ENCODE data around the gene AIM2.
"Not testable (repeated sequence)": the region's sequence is repeated elsewhere in the genome, so short reads cannot be mapped to it uniquely, and the experiment has no call there.

AIM2 gene, protein sequence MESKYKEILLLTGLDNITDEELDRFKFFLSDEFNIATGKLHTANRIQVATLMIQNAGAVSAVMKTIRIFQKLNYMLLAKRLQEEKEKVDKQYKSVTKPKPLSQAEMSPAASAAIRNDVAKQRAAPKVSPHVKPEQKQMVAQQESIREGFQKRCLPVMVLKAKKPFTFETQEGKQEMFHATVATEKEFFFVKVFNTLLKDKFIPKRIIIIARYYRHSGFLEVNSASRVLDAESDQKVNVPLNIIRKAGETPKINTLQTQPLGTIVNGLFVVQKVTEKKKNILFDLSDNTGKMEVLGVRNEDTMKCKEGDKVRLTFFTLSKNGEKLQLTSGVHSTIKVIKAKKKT

DNA sequence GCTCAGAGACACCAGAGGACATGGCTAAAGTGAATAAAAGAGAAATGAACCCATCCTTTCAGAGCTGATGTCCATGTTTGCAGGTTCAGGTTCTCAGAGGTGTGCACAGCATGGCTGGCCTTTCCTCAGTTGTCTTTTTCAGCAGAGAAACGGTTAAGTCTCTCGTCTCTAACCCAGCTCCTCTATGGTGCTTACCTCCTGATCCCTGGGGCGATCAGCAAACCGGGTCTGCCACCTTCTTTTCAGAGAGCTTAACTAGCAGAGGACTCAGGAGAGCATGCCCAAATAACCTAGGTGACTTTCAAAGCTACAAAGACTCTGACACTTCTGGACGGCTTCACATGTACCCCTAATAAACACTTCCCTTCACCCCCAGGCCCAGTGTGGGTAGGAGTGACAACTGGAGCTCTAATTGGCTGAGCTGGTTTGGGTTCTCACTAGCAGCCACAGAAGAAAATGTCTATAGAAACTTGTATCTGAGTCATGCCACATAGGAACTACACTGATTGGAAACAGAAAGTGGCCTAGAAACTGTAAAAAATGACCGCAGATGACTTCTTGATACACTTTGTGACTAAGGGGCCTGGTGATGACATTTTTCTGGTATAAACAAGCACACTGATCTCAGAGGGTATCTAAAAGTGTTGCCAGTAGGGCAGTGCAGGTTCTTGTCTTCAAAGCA is at the start of gene AIM2:
Gene AIM2, minus strand, starts transcription at position 329 of the 682 bp plus-strand sequence. CDS start 3,267 bp downstream, outside the sequence.
- no peak for DNase-seq

DNA sequence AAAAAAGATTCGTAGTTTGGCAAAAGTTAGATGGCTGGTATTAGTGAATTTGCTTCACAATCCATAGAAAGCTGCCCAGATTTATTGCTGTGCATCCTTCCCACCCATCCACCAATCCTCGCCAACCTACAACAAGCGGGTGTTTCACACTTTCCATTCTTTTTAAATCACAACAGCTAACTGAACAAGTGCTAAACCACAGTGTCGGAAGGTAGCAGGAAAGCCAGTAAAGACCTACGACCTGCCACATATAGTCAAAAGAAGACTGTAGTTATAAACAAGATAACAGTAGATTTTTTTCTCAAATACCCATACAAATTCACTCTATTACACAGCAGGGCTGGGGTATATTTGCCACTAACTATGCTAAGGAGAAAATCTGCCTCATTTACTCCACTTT is 47.0 kb upstream of the AIM2 start:
- no peak for DNase-seq

DNA sequence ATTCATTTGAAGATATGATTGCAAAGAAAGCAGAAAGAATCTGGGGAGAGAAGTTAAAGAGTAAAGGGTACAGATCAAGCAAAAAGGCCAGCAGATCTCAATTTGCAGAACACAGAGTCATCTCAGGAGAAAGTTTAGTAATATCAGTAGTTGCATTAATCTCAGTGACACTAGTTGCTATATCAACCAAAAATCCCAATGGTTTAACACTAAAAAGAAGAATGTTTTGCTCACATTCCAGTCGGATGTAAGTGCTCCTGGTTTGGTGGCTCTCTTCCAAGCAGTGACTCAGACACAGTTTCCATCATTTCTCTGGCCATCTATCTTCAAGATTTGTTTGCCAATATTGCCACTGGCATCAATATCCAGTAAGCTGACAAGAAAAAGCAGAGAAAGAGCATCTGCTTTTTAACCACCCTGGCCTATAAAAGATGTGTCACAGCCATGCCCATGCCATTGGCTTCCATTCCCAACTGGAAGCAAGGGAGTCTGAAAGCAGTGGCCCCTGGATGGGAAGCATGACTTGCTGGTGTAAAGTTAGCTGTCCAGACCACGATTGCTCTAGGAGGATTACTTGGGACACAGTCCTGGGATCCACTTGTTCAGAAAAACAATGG is 45.5 kb upstream of the AIM2 start:
- DNase-seq: no peak

DNA sequence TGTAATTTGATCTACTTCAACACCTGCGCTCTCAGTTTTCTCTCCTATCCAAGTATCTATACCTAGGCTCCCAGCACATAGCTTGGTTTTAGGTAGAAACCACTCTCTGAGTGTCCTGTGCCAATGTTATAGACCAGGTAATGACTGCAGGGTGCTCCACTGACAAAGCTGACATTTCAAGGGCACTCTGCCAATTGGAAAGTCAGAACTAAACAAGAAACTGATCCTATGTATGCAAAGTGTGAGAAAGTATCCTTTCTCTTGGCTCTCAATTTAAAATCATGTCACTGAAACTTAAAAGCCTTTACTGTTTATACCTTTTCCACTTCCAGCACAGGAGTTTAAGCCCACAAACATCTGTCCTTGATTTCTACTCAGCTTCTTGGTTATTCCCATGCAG is 45.0 kb upstream of the AIM2 start:
- no peak for DNase-seq

DNA sequence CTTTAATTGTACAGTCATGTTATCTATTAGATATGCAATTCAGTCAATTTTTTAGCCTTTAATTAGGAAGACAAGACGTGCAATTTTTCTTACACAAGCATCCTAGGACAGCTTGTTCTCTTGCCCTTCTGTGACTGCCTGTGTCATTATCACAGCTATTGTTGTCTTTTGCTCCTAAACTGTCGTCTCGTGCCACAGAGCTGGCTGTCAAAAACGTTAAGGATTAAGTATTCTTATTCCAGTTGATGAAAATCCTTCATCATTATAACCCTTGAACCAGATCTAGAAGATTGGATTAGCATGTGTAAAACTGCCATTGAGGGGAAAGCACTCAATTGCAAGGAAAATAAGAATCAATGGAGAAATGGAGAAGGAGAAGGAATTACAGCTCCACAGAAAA is 43.8 kb upstream of the AIM2 start:
- no peak for DNase-seq

DNA sequence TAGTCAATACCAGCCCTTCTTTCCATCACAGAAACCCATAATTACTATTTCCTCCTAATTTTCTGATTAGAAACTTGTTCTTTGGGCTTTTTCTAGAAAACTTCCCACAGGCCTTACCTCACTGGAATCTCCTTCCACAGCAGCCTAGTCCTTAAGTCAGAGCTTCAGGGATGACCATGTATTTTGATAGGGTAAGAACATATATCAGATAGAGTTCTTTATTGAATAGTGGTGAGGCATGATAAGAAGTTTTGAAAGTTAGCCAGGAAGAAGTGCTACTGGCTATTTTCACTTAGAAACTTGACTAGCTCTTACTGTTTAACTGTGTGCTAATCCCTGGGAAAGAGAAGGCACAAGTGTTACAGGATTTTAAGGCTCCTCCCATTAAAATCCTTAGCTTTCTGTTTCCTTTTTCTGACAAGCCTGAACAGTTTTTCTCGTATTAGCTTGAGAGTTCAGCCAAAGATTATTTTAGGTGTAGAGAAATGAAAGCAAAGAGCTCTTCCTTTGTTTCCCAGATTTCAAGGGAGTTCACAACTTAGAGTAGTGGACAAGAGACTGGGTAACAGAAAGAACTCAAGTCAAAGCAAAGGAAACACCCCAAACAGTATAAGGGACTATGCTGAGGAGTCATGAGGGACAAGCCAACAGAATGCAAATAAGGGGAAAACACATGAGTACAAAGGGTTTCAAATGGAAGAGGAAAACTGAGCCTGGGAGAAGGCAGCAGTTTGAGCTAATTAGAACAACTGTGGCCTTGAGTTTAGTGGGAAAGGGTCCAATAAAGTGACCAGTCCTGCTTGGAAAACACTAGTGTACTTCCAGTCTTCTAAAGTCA is 37.2 kb upstream of the AIM2 start:
- no peak for DNase-seq

DNA sequence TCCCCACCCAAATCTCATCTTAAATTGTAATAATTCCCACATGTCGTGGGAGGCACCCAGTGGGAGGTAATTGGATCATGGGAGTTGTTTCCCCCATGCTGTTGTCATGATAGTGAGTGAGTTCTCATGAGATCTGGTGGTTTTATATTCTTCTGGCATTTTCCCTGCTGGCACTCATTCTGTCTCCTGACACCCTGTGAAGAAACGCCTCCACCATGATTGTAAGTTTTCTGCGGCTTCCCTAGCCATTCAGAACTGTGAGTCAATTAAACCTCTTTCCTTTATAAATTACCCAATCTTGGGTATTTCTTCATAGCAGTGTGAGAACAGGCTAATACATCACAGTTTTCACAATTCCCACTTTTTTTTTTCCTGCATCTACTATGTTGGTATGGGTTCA is 26.5 kb upstream of the AIM2 start:
- DNase-seq: not testable (repeated sequence)

DNA sequence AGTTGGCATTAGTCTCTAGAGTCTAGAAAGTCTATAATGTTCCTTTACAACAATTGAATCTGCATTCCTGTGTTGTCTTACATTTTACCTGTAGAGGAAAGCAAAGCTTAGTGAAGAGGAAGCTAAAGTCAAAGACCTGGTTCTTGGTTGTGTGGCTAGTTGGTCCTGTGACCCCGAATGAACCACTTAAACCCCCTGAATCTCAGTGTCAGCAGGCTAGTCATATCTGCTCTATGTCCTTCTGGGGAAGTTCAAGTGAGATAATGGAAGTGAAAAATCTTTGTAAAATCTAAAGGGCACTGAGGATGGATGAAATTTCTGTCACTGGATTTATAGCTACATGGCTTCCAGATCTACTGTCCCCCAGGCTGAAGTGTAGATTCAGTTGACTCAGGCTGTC is 24.0 kb upstream of the AIM2 start:
- DNase-seq: no peak

DNA sequence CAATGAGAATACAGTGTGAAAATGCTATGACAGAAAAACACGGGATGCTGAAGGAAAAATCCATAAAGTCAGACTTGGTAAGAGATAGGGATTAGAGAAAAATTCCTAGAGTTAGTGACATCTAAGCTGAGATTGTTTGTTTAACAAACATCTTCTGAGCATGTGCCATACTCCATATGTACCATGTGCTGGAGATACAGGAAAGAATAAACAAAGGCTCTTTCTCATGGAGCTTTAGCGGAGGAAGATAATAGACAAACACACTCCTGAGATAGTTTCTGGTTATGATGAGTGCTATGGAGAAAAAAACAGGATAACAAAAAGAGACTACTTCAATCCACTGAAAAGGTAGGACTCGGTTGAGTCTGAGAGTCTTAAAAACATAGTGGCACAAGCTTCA is 22.0 kb upstream of the AIM2 start:
- no peak for DNase-seq

DNA sequence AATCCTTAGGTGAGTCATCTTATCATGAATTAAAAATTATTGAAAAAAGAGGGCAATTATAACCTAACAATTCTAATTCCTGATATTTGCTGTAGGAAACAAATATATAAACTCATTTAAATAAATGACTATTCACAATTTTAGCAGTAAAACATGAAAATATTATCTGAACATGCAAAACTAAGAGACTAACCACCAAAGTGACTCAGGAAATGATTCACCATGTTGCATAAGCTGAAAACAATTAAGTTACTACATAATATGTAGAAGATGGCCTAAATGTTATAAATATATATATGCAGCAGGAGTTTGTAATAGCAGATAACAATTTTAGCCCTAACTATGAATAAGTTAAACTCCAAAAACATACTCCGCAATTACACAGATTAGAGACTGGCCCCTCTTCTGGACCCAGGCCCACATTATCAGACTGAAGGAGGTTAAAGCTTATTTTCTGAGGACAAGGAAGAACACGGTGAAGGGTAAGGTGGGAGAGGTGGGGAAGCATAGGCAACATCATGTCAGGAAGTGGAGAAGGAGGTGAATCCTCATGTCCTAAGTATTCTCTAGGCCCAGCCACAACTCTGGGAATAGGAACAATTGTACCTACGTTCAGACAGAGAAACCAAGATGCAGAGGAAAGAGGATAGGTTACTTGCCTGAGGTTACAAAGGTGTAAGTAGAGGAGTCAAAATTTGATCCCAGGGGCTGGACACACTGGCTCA is 15.6 kb upstream of the AIM2 start:
- peak; percentile 21 for DNase-seq

DNA sequence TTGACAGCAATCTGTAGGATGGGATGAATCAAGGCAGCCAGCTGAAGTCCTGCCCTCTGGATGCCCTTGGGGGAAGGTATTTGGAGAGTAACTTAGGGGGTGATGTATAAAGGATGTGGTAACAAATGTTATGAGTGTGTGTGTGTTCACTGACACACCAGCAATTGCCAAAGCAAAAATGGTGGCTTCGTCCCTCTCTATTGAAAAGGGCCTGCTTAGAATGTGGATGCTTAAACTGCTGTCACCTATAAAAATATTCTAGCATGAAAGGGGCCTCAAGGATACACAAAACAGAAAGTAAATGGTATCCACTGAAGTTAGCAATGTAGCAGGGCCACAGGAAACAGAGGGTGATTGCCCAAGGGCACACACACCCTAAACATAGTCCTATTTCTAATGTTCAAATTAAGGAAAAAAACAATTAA is 15.1 kb upstream of the AIM2 start:
- DNase-seq: no peak

DNA sequence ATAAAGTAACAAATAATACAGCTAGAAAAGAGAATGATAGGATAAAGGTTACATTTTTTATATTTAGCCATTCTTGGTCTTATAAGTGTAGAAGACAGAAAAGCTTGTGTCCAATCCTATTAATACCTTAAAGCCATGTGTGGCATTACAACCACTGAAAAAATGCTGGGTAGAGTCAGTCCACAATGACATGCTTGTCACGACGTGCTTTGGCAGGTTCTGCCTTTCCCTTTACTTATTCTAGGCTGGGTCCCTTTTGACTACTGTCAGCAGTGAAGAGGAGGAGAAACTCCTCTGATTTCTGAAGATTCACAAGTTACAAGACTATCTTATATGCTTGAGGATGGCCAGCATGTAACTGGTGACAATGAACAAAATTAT is 14.6 kb upstream of the AIM2 start:
- DNase-seq: no peak

DNA sequence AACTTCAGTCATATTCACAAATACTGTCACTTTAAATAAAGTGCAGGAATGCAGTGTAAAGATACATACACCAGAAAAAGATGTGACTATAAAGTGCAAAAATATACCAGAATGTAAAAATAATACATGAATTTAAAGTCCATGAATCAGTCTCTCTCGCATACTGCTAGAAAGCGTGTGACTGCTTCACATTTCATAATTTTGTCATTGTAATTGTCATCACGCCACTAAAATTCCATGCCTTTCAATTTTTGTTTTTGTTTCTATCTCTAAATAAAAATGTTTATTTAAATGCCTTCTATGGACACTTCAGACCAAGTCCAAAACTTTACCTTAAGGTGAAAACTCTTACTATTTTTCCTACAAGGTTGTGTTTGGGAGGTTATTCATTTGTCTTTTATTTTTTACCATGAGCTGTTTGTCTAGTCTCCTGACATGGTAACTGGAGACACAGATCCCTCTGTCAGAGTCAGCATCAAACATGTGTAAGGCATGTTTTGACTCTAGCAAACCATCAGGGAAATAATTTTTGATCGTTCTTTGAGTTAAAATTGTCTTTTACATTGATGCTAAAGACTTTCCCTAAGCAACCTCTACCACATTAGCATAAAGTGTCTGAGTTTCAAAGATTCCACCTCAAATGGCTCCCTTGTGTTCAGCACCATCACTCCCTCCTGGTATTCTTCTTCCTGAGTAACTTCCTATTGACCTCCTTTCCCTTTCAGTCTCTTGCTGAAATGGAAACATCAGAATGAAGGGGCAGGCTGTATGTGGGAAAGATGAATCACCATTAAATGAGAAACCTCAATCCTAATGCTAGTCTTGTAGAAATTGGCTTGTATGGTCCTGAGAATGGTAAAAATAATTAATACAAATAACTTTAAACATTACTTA is 14.0 kb upstream of the AIM2 start:
- DNase-seq: no peak

DNA sequence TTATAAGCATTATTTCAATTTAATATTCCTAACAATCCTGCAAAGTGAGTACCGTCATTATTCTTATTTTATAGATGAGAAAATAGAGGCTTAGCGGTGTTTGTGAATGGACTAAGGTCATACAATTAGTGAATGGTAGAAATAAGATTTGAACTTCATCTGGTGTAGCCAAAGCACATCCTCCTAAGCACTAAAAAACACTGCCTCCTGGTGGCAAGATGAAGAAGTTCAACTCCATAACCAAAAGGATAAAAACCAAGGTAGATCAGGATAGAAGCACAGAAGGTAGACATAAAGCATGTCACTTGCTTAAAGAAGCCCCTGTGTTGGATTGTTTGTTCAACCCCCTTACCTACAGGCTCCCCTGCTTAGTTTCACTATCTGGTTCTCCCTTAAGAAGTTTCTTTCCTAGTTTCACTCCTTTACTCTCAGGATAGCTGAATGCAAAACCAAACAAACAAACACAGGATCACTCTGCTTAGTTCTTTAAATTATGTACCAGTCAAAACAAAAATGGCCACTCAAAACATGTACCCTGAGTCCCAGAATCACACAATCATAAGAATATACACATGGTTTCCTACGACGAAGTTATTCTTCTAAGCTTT is 12.7 kb upstream of the AIM2 start:
- DNase-seq: no peak

DNA sequence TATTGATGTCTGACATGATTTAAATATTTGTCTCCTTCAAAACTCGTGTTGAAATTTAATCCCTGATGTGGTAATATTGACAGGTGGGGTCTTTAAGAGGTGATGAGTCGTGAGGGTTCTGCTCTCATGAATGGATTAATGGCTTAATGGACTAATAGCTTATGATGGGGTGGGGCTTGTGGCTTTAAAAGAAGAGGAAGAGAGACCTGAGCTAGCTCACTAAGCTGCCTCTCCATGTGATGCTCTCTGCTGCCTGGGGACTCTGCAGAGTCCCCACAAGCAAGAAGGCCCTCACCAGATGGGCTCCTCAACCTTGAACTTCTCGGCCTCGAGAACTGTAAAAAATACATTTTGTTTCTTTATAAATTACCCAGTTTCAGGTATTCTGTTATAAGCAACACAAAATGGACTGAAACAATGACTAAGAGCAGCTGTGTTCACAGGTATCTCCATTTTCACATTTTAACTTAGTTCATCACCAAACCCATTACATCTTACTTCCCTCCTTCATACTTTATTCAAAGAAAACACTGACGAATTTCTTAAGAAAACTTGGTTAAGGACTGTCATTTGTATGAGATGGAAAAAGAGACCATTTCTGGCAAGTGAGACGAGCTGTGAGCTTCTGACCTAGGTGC is 12.1 kb upstream of the AIM2 start:
- DNase-seq: no peak

DNA sequence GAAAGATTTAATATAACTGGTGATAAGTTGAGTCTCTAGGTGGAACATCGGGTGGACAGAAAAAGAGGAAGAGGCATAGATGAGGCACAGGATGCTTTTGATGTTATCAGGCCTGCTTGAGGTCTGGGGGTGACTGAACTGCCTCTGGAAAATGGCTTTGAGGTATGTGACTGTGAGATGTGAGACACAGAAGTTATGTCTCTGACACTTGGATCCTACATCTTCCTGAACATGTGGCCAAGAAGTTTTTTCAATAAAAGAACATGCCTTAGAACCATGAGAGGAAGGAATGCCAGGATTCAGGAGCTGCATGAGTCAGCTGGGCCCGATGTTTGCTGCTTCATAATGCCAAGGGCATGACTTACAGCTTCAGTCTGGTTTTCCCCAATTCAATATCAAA is 11.5 kb upstream of the AIM2 start:
- DNase-seq: peak; percentile 58

DNA sequence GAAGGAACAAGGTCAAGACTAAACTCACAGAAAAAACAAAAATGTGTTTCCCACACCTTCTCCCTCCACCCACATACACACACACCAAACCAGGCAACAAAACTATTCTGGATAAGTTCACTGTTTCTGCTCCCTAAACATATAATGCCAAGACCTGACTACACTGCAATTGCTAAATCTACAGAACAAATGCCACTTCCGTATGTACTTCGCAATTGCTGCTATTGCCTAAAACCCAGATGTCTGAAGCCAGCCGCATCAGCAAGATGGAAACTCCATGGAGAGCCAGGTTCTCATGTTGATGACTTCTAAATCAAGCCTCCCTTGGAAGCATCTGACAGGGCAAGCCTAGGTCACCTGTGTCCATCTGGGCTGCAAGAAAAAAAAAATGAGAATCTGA is 8.3 kb upstream of the AIM2 start:
- DNase-seq: no peak

DNA sequence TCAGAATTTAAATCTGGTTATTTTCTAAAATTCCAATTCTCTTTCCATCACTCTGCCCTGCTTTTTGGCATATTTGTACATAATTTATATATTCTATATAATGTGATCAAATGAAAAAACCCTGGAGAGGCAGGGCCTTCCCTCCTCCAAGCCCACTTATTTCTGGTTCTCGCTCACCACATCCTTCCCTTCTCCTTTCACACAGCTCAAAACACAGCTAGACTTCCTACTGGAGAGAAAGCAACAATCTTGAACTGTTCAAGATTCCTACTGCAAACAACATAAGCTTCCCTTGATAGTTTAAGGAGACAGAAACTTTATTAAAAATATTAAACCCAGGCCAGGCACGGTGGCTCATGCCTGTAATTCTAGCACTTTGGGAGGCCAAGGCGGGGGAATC is 7.6 kb upstream of the AIM2 start:
- no peak for DNase-seq

DNA sequence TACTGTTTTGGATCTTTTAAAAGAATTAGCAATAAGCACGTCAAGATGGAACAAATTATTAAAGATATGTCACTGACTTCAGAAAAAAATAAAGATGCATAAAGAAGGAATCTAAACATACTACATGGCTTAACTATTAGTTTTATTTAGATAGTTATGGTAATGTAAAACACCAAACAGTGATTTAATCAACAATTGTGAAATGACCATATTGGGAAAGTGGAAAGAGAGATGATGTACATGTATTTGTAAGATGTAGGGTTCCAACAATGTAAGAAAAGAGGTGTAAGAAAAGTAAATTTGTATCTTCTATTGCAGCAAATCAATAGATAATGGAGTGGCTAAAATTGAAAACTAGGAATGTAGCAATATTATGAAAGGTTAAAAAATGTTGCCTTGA is 6.4 kb upstream of the AIM2 start:
- DNase-seq: no peak

DNA sequence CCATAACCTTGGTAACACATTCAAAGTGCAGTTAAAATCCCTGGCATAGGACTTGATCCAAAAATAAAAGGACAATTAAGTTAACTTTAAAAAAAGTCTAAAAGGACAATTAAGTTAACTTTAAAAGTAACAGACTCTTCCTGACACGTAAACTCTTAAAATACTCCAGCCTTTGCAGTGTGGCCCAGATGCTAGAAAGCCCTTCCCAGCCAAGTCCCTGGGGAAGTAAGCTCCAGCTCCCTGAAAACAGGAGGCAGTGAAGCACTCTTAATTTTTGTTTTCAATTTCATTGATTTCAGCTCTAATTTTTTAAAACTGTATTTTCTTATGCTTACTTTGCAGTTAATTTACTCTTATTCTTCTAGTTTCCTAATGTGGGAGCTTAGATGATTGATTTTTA is 5.1 kb upstream of the AIM2 start:
- DNase-seq: no peak

DNA sequence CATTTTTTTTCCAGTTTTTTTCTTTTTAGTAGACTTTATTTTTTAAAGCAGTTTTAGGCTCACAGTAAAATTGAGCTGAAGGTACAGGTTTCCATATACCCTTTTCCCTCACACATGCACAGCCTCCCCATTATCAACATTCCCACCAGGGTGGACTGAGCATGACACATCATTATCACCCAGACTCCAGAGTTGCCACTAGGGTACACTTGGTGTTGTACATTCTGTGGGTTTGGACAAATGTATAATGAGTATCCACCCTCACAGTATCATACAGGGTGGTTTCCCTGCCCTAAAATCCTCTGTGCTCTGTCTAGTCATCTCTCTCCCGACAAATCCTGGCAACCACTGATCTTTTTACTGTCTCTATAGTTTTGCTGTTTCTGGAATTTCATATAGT is 3.0 kb upstream of the AIM2 start:
- DNase-seq: no peak
